ENCODE results near the gene DDX1. TPM values are rescaled to one million over a fixed set of nuclear protein-coding genes. Genes with fewer than 3 reads are reported as not detected.

DDX1 gene
- total and polyA plus RNA-seq, 4 donors = 73.6 to 82.6 (median 77.8) TPM

DNA sequence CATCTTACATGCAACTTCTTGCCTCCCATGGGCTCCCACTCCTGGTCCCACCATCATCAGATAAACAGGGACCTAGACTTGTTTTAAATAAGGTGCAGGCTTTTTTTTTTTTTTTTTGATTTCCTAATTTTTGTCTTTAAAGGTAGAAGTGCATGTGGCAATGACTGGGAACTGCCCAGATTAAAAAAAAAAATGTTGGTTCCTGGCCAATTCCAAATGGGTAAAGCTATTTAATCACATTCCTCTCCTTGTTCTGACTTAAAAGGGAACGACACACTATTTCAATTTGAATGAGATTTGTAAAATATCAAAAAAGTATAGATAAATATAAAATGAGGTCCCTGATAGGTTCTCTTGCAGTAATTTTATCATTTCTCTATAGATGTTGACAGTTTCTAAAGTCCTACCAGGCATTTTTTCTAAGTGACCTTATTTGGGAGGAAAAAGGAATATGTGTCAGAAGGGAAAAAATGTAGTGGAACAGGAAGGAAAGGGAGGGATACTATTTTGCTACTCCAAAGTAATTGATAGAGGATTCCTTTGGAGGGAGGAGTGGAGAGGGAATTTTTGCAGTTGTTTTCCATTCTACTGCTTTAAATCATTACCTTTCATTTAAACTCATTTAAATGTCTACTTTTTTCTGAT, 43.3 kb downstream of the DDX1 start:
- DNase-seq (no peak), ATAC-seq (ENCODE audit: low FRiP score) (no peak)
- Histone ChIP-seq H3K9me3 (ENCODE audit: control insufficient read depth, low read length) (no peaks in the 10 kb centered on the region), H3K4me1 (ENCODE audit: control insufficient read depth in 1 of 2, insufficient read depth in 2 of 2, low read length in 2 of 2) (peaks cover 3 to 9% of the 10 kb centered on the region in 2 donors), H3K4me3 (ENCODE audit: low read length in 2 of 2) (no peak overlapping the region), H3K27ac (ENCODE audit: low read depth in 1 of 2, low read length in 2 of 2) (peak overlapping the region in 1 of 2 donors; percentile 84), H3K36me3 (ENCODE audit: control insufficient read depth in 1 of 2, insufficient read depth in 2 of 2, low read length in 1 of 2) (peaks cover 0 to 2% of the 10 kb centered on the region in 2 donors), H3K27me3 (ENCODE audit: control insufficient read depth in 1 of 2, insufficient read depth in 2 of 2, low read length in 1 of 2) (no peaks in the 10 kb centered on the region)
- WGBS, 2 donors = 2 to 13% methylated on average over 1 of the region's 1 CpG
- intact Hi-C loops (cut with DNase I) = loop anchor here (5.0 to 10.0 kb wide), 5 partner anchors 97 to 1120 kb away; no protein-coding TSS in a partner anchor

DNA sequence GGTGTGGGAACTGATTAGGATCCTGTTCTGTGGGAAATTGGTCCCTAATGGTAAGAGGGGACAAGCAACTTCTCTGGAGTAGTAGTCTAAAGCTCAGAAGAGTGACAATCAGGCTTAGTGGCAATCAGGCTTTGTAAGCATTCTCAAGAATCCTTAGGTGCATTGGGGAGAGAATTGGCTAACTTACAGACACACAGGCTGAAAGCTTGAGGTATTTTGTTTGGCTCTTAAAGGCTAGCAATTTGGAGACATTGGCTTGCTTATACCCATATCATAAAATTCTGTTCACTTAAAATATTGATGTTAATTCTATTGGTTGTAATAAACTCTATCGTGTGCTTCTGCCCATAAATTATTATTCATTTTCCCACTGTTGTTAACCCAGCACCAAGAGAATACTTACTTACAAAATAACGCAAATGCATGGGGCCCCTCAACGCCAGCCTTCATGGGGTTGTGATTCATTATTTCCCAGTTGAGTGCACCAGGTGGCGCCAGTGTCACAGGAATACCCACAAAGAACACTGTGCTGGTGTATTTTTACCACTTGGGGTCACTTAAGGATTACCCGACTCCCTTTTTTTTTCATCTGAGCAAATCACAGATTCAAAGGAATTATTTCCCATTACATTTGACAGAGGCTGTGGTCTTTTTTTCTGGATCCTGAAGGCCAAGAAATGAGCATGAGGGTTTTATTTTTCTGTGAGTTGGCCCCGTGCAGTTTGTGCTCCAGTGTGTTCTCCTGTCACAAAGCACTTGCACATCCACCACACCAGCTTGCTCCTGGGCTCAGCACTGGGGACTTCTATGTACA, 45.5 kb downstream of the DDX1 start:
- H3K27ac ChIP-seq (ENCODE audit: low read depth in 1 of 2, low read length in 2 of 2) = peak overlapping the region in 1 of 2 donors; percentile 37
- intact Hi-C loops (cut with DNase I) = loop anchor here (2.0 to 10.0 kb wide), 6 partner anchors 95 to 1118 kb away; no protein-coding TSS in a partner anchor
- ATAC-seq (ENCODE audit: low FRiP score) = peak; percentile 90

DNA sequence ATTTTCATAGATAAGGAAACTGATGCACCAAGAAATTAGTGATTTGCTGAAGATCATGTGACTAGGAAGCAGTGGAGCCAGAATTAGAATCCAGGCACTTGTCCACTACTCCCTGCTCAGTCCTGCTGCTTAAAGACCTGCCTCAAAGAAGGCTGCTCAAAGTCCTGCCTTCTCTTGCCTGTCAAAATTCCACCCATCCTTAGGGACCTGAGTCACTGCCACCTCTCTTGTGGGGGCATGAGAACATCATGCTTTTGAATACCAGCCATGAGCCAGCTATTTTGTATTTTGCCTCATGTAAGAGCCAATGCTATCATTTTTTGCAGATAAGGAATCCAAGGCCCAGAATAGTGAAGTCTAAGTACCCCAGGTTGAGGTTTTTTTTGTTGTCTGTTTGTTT, 47.1 kb downstream of the DDX1 start:
- H3K27ac ChIP-seq (ENCODE audit: low read depth in 1 of 2, low read length in 2 of 2) = no peak overlapping the region
- peak; percentile 57 for ATAC-seq (ENCODE audit: low FRiP score)
- intact Hi-C loops (cut with DNase I) = loop anchor here (1.0 to 10.0 kb wide), 7 partner anchors 94 to 1116 kb away; no protein-coding TSS in a partner anchor

More for the DNA sequence above, 45.5 kb downstream of the DDX1 start:
- H3K4me3 ChIP-seq (ENCODE audit: low read length in 2 of 2) = no peak overlapping the region
- H3K4me1 ChIP-seq (ENCODE audit: control insufficient read depth in 1 of 2, insufficient read depth in 2 of 2, low read length in 2 of 2) = peaks cover 6 to 9% of the 10 kb centered on the region in 2 donors
- peak; percentile 66 to 87 for DNase-seq
- 1 to 2% methylated on average over 6 of the region's 6 CpGs for WGBS, 2 donors
- no peaks in the 10 kb centered on the region for H3K9me3 ChIP-seq (ENCODE audit: control insufficient read depth, low read length)
- H3K36me3 ChIP-seq (ENCODE audit: control insufficient read depth in 1 of 2, insufficient read depth in 2 of 2, low read length in 1 of 2) = peaks cover 0 to 2% of the 10 kb centered on the region in 2 donors
- no peaks in the 10 kb centered on the region for H3K27me3 ChIP-seq (ENCODE audit: control insufficient read depth in 1 of 2, insufficient read depth in 2 of 2, low read length in 1 of 2)

DNA sequence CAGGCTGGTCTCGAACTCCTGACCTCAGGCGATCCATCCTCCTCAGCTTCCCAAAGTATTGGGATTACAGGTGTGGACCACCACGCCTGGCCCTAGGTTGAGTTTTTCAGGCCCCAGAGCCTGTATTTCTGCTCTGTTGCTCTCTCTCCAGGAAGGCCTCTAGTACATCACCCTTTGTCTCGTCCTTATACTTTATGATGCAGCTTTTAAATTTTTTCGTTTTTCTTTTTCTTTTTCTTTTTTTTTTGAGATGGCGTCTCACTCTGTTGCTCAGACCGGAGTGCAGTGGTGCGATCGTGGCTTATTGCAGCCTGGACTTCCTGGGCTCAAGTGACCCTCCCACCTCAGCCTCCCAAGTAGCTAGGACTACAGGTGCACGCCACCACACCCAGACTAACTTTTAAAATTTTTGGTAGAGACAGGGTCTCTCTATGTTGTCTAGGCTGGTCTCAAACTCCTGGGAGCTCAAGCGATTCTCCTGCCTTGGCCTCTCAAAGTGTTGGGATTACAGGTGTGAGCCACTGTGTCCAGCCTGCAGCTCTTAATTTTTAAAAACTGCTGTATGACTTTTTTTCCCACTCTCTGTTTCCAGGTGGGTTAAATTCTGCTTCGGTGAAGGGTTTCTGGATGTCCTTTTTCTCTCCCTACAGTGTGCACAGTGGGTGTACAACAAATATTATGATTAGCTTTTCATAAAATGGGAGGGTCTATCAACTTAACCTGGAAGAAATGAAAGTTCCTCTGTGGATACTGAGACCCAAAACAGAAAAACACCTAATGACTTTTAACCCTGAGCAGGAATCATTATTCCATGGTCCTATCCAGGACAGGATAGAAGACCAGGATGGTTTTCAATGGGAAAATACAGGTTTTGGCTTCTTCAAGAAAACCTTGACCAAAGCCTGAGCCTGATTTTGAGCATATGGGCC, 47.9 kb downstream of the DDX1 start:
- peaks cover 6 to 9% of the 10 kb centered on the region in 2 donors for H3K4me1 ChIP-seq (ENCODE audit: control insufficient read depth in 1 of 2, insufficient read depth in 2 of 2, low read length in 2 of 2)
- H3K27me3 ChIP-seq (ENCODE audit: control insufficient read depth in 1 of 2, insufficient read depth in 2 of 2, low read length in 1 of 2) = no peaks in the 10 kb centered on the region
- WGBS, 2 donors = 81 to 97% methylated on average over 12 of the region's 12 CpGs
- DNase-seq (no peak), ATAC-seq (ENCODE audit: low FRiP score) (no peak)
- H3K9me3 ChIP-seq (ENCODE audit: control insufficient read depth, low read length) = no peaks in the 10 kb centered on the region
- H3K4me3 ChIP-seq (ENCODE audit: low read length in 2 of 2) = no peak overlapping the region
- intact Hi-C loops (cut with DNase I) = loop anchor here (1.0 to 10.0 kb wide), 7 partner anchors 93 to 1115 kb away; no protein-coding TSS in a partner anchor
- no peaks in the 10 kb centered on the region for H3K36me3 ChIP-seq (ENCODE audit: control insufficient read depth in 1 of 2, insufficient read depth in 2 of 2, low read length in 1 of 2)
- H3K27ac ChIP-seq (ENCODE audit: low read depth in 1 of 2, low read length in 2 of 2) = peak overlapping the region in 1 of 2 donors; percentile 34

More for the DNA sequence above, 47.1 kb downstream of the DDX1 start:
- no peaks in the 10 kb centered on the region for H3K27me3 ChIP-seq (ENCODE audit: control insufficient read depth in 1 of 2, insufficient read depth in 2 of 2, low read length in 1 of 2)
- H3K4me3 ChIP-seq (ENCODE audit: low read length in 2 of 2) = no peak overlapping the region
- no peaks in the 10 kb centered on the region for H3K9me3 ChIP-seq (ENCODE audit: control insufficient read depth, low read length)
- peaks cover 6 to 9% of the 10 kb centered on the region in 2 donors for H3K4me1 ChIP-seq (ENCODE audit: control insufficient read depth in 1 of 2, insufficient read depth in 2 of 2, low read length in 2 of 2)
- DNase-seq = no peak
- no peaks in the 10 kb centered on the region for H3K36me3 ChIP-seq (ENCODE audit: control insufficient read depth in 1 of 2, insufficient read depth in 2 of 2, low read length in 1 of 2)

GRCh38 chr2:15640261-15640711, 48.6 kb downstream of the DDX1 start:
- H3K9me3 ChIP-seq (ENCODE audit: control insufficient read depth, low read length) = no peaks in the 10 kb centered on the region
- intact Hi-C loops (cut with DNase I) = no loop called here
- no peaks in the 10 kb centered on the region for H3K36me3 ChIP-seq (ENCODE audit: control insufficient read depth in 1 of 2, insufficient read depth in 2 of 2, low read length in 1 of 2)
- WGBS, 2 donors = 32% methylated on average over 6 of the region's 6 CpGs
- ATAC-seq (ENCODE audit: low FRiP score) = no peak
- no peak overlapping the region for H3K27ac ChIP-seq (ENCODE audit: low read depth in 1 of 2, low read length in 2 of 2)
- no peaks in the 10 kb centered on the region for H3K27me3 ChIP-seq (ENCODE audit: control insufficient read depth in 1 of 2, insufficient read depth in 2 of 2, low read length in 1 of 2)
- DNase-seq = no peak
- peaks cover 6 to 9% of the 10 kb centered on the region in 2 donors for H3K4me1 ChIP-seq (ENCODE audit: control insufficient read depth in 1 of 2, insufficient read depth in 2 of 2, low read length in 2 of 2)
- H3K4me3 ChIP-seq (ENCODE audit: low read length in 2 of 2) = no peak overlapping the region

DNA sequence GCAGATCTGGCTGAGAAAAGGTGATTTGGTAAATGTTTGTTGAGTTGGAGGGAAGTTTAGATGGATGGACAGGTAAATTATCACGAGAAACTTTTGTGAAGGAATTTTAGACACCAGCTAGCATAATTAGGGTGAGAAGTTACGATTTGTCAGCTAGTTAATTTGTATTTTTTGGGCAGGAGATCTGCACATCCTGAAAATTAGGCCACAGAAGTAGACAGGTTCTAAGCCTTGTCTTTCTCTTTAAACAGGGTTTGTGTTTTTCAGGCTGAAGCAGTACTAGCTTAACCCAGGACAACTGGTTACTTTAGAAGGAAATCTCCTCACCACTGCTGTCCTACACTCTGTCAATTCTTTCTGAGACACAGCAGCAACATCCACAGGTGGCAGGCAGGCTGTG, 49.1 kb downstream of the DDX1 start:
- Histone ChIP-seq H3K9me3 (ENCODE audit: control insufficient read depth, low read length) (no peaks in the 10 kb centered on the region), H3K27ac (ENCODE audit: low read depth in 1 of 2, low read length in 2 of 2) (no peak overlapping the region), H3K4me1 (ENCODE audit: control insufficient read depth in 1 of 2, insufficient read depth in 2 of 2, low read length in 2 of 2) (peaks cover 4 to 9% of the 10 kb centered on the region in 2 donors), H3K27me3 (ENCODE audit: control insufficient read depth in 1 of 2, insufficient read depth in 2 of 2, low read length in 1 of 2) (no peaks in the 10 kb centered on the region), H3K36me3 (ENCODE audit: control insufficient read depth in 1 of 2, insufficient read depth in 2 of 2, low read length in 1 of 2) (no peaks in the 10 kb centered on the region), H3K4me3 (ENCODE audit: low read length in 2 of 2) (no peak overlapping the region)
- 92 to 97% methylated on average over 2 of the region's 2 CpGs for WGBS, 2 donors
- ATAC-seq (ENCODE audit: low FRiP score) (no peak), DNase-seq (no peak)
- intact Hi-C loops (cut with DNase I) = no loop called here

- Histone ChIP-seq H3K4me3 (ENCODE audit: low read length in 2 of 2) (no peak overlapping the region), H3K27ac (ENCODE audit: low read depth in 1 of 2, low read length in 2 of 2) (no peak overlapping the region), H3K27me3 (ENCODE audit: control insufficient read depth in 1 of 2, insufficient read depth in 2 of 2, low read length in 1 of 2) (no peaks in the 10 kb centered on the region), H3K4me1 (ENCODE audit: control insufficient read depth in 1 of 2, insufficient read depth in 2 of 2, low read length in 2 of 2) (peaks cover 3 to 9% of the 10 kb centered on the region in 2 donors), H3K36me3 (ENCODE audit: control insufficient read depth in 1 of 2, insufficient read depth in 2 of 2, low read length in 1 of 2) (no peaks in the 10 kb centered on the region), H3K9me3 (ENCODE audit: control insufficient read depth, low read length) (no peaks in the 10 kb centered on the region)
- ATAC-seq (ENCODE audit: low FRiP score) = no peak
- 96 to 100% methylated on average over 1 of the region's 1 CpG for WGBS, 2 donors
- DNase-seq = no peak
- intact Hi-C loops (cut with DNase I) = no loop called here
Observed at GRCh38 chr2:15641530-15641982, 49.9 kb downstream of the DDX1 start.

Measured in aorta (tissue), 5 donors.